ENCODE results near the gene MAEA.

GRCh38 chr4:1364748-1365147 is 75.1 kb downstream of the MAEA start:
- TF ChIP-seq POLR2AphosphoS5 (IDR thresholded peaks at IDR 0.05; ENCODE audit: insufficient read depth in 1 of 2, low read depth in 1 of 2) (no peak), POLR2A (IDR thresholded peaks at IDR 0.05) (no peak)
